HG03108 (cell line): Measurements from ENCODE around the gene SGTB.
"Not testable (repeated sequence)": the region's sequence is repeated elsewhere in the genome, so short reads cannot be mapped to it uniquely, and the experiment has no call there.

Source experiments
- ATAC-seq: cut with Tn5 transposase; IDR thresholded peaks from one replicate; pipeline ENCODE4 v1.9.1; 2021; ENCODE audit warnings: moderate library complexity; ENCODE audit not compliant: unreplicated experiment

Gene SGTB

DNA sequence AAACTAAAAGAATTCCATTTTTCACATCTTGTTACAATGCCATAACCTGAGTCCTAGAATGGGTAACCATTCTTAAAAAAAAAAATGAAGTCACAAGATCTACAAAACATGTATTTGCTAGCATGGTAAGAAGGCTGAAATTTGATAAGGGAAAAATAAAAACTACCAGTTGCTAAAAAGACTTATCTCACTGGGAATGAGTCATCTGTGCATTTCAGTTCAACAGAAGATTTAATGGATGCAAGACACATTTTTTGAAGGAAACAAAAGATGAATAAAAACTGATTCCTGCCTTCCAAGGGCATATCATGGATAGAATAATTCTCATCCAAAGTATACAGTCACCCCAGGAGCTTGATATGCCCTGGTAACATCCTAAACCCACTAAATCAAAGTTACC lies 47.2 kb downstream of the SGTB start:
- ATAC-seq, result no peak

DNA sequence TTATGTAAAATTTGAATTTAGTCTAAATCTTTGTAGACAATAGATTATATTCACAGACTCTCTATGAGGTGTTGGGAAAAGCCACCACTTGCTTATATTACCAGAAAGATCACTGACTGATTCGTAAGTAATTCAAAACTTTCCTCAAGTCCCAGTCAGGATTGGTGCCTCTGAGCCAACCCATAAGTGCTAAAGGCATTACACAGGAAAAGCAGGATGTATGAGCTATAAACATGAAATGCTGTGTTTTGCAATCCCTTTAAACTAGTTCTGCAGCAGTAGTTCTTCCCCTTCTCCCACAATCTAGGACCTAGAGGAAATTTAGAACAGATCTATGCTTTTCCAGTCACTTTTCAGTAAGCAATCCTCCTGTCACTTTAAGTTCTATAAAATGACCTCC lies 49.1 kb downstream of the SGTB start:
- no peak for ATAC-seq

DNA sequence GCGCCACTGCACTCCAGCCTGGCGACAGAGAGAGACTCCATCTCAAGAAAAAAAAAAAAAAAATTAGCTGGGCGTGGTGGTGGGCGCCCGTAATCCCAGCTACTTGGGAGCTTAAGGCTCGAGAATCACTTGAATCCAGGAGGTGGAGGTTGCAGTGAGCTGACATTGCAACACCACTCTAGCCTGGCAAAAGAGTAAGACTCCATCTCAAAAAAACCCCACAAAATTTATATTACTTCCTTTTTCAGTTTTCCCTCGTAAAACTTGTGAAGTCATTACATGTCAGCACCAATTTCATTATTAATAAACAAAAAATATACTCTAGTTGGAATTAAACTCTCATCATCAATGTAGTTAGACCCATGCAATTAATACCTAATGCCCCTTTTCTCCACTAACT lies 53.2 kb downstream of the SGTB start:
- ATAC-seq, result no peak

DNA sequence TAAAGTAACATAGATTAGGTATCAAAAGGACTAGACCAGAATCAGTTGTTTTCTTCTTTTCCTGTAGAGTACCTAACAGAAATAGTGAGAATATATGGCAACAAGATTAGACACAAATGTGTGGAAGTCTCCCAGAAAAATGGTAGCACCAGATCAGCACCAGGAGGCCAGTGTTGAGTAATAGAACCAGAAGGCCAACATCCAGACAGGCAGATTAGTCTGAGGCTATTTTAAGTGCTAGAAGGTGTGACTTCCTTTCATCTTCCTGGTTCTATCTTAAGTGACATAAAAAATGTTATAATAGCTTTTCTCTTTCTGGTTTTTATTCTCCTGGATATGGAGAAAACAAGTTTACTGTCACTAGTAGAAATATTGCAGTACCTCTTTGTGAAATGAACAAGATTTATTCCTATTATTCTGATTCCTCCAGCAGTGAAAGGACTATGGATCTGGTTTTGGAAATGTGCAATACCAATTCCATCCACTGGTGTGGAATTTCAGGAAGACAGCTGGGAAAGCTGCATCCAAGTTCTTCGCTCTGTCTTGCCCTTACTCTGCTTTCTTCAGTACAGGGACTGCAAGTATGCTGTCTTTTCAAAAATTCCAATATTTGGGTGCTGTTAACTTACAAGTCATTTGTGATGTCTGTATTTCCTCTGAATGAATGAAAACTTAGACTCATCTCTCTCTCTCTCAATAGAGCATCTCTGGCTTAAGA lies 57.9 kb downstream of the SGTB start:
- ATAC-seq, result no peak

DNA sequence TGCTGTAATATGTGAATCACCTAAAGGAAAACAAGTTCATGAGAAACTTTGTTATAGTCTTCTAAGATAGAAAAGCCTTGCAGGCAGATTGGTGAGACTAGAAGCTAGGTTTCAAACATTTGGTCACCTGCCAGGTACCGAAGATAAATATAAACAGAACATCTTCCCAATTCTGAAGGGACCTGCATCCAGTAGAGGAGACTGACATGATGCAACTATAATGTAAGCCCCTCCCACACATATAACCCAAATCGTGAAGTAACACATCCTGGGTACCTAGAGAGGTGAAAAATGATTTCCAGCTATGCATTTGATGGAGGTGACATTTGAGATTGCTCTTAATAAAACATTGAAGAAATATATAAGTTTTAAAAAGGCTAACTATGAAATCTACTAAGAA lies 67.2 kb downstream of the SGTB start:
- no peak for ATAC-seq

DNA sequence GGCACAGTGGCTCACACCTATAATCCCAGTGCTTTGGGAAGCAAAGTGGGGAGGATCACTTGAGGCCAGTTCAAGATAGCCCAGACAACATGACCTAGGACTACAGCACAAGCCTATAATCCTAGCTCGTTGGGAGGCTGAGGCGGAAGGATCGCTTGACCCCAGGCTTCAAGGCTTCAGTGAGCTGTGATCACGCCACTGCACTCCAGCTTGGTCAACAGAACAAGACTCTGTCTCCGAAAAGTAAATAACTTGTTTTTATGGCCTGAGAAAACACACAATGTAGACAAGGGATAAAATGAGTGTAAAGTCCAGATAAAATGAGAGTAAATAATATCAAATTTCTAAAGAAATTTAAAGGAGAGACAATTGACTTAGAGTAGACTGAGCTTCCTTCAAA lies 70.8 kb downstream of the SGTB start:
- no peak for ATAC-seq

DNA sequence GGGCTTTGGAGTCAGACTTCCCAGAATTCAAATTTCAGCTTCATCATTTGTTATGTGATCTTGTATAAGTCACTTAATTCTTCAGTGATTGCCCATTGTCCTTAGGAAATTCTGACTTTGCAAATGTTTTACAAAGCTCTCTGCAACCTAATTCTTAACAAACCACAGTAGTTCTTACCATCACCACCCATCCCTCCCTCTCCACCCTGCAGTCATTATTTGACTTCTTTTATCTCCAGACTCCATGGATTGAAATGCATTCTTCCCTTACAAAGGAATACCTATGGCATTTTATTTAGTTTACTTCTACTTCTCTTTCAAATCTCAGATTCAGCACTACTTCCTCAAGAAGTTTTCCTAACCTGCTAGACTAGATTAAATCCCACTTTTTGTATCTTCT lies 74.0 kb downstream of the SGTB start:
- ATAC-seq, result no peak

DNA sequence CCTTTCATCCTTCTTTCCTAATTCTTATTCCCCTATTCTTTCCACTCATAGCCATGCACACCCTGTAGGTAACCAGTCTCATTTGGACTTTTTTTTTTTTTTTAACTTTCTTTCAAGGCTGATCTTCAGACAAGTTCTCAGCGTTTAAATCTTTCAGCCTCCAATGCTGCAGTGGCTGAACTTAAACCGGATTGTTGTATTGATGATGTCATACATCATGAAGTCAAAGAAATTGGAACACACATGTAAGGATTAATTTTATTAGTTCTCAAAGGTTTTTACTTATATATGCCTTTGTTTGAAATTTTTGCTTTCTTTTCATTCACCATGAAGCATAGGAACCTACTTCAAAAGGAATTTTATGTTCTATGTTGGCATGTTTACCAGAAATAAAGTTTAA lies 75.0 kb downstream of the SGTB start:
- no peak for ATAC-seq

DNA sequence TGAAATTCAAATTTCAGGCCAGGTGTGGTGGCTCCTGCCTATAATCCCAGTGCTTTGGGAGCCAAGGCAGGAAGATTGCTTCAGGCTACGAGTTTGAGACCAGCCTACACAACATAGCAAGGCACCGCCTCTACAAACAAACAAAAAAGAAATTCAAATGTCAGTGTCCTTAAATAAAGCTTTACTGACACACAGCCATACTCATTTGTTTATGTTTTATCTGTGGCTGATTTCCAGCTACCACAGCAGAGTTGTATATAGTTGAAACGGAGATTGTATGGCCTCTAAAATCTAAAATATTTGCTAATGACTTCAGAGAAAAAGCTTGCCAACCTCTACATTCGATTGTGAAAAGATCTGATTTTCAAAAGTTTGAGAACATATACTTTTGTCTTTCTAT lies 81.7 kb downstream of the SGTB start:
- ATAC-seq, result no peak

DNA sequence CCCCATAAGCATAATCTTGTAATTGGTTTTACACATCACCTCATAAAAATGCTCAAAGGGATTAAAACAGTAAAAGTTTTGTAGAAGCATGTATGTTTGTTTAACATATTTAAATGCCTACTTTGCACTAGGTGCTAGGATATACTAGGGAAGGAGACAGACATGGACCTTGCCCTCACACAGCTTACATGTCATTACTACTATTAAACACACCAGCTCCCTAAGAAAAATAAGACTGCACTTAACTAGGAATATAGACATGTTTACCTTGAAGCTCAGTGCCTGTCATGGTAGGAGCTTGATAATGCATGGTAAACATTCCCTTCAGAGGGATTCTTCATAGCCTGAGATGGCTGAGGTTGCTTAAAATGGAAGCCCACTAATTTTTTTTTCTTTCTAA lies 90.9 kb downstream of the SGTB start:
- no peak for ATAC-seq

DNA sequence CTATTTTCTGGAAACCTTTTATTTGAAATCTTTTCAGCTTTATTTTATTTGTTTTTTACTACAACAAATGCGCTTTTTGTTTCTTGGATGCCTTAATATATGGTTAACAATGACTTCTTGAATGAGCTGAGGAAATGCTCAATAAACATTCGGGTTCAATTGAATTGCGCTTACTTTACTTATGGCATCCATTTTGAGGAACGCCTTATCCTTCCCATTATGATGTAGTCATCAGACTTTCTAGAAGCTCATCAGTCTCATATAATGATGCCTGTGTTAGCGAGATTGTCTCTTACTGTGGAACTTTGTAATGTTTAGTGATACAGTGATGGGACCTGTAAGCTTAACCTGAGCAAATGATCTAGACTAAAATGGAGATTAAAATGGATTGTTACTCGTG lies 96.2 kb downstream of the SGTB start:
- no peak for ATAC-seq

DNA sequence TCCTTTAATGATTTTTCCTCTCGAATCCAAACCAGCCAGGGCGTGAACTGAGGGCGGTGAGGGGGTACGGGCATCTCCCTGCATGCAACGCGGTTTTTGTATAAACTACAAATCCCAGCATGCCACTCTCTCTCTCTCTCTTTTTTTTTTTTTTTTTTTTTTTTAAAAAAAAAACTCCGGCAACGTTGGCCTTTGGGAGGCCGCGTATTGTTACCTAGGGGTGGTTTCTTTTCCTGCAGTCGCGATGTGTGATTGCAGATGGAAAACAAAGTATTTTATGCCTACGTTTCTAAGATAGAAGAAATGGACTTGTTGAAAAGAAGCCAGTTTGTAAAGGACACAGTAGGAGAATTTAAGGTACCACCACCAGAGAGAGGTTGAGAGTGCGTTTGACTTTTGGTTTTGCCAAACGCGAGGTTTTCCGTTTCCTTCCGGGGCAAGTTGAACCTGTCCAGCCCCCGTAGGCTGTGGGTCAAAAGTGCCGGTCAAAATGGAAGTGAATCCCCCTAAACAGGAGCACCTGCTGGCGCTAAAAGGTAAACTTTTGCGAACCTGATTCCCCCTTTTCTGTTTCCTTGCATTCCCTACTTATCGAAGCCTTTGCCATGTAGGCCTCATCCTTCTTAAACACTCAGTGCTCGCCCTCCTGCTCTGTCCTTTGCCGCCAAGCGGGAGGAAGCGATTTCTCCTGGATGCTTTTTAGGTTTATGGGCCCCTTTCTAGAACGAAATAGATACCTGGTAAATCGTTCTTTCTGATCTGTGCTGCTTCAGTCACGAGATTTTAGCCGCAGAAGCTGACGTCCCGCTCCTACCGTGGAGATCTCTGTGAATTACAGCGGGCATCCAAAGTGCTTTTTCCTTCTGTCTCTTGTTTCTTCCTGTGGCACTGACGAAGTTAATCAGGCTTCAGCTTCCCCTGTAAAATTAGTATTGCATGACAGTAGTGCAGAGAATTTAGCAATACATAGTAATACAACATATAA lies 97.0 kb downstream of the SGTB start, which contains the start of the genes SHLD3 and TRAPPC13:
SHLD3 (plus strand) TSS at position 457 of the 985 bp plus-strand sequence. CDS start 4,561 bp downstream, outside the sequence.
TRAPPC13 (plus strand) TSS at position 457 of the 985 bp plus-strand sequence; CDS start at position 491, 34 bp downstream.
- ATAC-seq, result peak; percentile 71

DNA sequence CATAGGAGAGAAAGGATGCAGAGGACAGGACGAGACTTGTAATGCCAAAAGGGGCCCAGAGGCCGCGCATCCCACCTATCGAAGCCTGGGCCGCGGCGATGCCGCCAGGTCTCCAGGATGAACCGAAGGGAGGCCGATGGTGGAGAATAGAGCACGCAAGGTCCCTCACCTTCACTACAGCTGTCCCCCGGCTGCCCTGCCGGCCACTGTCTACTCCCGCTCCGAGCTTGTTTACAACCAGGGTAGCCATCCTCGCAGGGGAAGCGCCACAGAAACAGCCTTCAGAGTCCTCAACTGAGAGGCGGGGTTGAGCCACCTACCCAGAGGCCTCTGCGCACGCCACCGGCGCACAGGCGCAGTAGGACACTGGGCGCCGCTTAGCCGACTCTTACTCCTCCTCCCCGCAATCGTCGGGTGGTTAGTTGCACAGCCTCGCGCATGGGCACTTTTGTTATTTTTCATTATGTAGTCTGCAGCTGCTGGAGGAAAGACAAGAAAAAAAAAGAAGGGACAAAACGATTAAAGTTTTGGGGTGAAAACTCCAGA lies 97.8 kb downstream of the SGTB start, which contains the start of gene TRIM23:
TRIM23 (minus strand) TSS at position 309 of the 546 bp plus-strand sequence; CDS start at position 250, 59 bp downstream.
- ATAC-seq, result peak; percentile 96

DNA sequence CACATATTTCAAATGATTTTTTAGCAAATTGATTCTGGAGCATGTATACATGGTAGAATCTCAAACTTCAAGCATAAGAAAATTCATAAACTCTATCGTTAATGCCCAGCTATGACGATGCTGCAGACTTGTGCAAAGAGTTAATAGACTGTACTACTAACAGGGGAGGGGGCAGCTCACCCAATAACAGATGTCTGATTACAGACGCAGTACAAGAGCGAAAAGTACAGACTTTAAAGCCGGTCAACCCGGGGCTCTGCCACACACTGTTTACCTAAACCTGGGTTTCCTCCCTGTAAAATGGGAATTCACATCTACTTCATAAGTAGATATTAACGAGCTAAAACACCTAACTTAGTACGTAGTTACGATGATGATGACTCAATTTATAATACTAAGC lies 98.4 kb downstream of the SGTB start:
- ATAC-seq, result no peak

DNA sequence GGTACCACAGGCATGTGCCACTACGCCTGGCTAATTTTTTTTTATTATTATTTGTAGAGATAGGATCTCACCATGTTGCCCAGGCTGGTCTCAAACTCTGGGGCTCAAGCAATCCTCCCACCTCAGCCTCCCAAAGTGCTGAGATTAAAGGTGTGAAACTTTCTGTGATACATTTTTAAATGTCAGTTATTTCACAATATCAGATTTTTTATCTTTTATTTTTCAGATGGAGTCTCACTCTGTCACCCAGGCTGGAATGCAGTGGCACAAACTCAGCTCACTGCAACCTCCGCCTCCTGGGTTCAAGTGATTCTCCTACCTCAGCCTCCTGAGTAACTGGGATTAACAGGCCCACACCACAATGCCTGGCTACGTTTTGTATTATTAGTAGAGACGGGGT lies 99.9 kb downstream of the SGTB start:
- ATAC-seq, result not testable (repeated sequence)

DNA sequence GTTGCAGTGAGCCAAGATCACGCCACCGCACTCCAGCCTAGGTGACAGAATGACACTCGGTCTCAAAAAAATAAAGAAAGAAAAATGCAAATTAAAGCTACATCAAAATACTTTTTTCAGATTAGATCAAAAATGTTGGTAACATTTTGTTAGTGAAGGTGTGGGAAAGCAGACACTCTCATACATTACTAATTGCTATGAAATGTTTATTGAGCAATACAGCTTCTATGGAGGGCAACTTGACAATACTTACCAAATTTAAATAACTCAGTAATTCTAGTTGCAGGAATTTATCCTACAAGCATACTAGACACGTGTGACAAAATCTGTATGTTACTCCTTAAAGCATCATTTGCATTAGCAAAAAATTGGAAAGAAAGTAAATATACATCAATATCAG lies 101.9 kb downstream of the SGTB start:
- no peak for ATAC-seq
